ENCODE data around the gene CTNNA3.

CTNNA3 gene

DNA sequence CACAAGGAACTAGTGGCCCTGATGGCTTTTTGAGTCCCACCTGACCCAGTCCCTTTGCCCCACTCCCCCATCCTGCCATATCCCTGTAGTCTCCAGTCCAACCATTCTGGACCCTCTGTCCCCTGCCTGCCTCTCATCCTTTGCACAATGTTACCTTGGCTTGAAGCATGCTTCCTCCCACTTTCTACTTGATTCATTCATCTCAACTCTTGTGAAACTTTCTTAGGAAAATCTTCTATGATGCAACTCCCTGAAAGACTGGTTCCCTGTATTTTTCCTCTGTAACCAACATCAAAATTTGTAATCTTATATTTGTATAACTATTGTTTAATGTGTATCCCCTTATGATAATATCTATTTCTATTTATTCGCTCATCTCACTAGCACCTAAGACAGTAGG, 618.6 kb downstream of the CTNNA3 start:
- no peak for TF ChIP-seq CTCF (IDR thresholded peaks at IDR 0.05; ENCODE audit: control insufficient read depth, extremely low read depth, insufficient read depth)
- H3K4me3 ChIP-seq (ENCODE audit: low read depth, low read length) = no peak overlapping the region
- DNase-seq (ENCODE audit: low read depth) = no peak

- H3K4me3 ChIP-seq (ENCODE audit: low read depth, low read length) = no peak overlapping the region
- no peak for TF ChIP-seq CTCF (IDR thresholded peaks at IDR 0.05; ENCODE audit: control insufficient read depth, extremely low read depth, insufficient read depth)
- DNase-seq (ENCODE audit: low read depth) = no peak
Measured at GRCh38 chr10:67076144-67076543, 619.9 kb downstream of the CTNNA3 start.

GRCh38 chr10:67075491-67075971, 620.5 kb downstream of the CTNNA3 start:
- H3K4me3 ChIP-seq (ENCODE audit: low read depth, low read length) = no peak overlapping the region
- no peak for TF ChIP-seq CTCF (IDR thresholded peaks at IDR 0.05; ENCODE audit: control insufficient read depth, extremely low read depth, insufficient read depth)
- no peak for DNase-seq (ENCODE audit: low read depth)

GRCh38 chr10:67072654-67073053, 623.3 kb downstream of the CTNNA3 start:
- H3K4me3 ChIP-seq (ENCODE audit: low read depth, low read length) = no peak overlapping the region
- DNase-seq (ENCODE audit: low read depth) = no peak
- no peak for TF ChIP-seq CTCF (IDR thresholded peaks at IDR 0.05; ENCODE audit: control insufficient read depth, extremely low read depth, insufficient read depth)

- TF ChIP-seq CTCF (IDR thresholded peaks at IDR 0.05; ENCODE audit: control insufficient read depth, extremely low read depth, insufficient read depth) = no peak
- DNase-seq (ENCODE audit: low read depth) = no peak
- H3K4me3 ChIP-seq (ENCODE audit: low read depth, low read length) = no peak overlapping the region
Measured at GRCh38 chr10:67050415-67050814, 645.6 kb downstream of the CTNNA3 start.

DNA sequence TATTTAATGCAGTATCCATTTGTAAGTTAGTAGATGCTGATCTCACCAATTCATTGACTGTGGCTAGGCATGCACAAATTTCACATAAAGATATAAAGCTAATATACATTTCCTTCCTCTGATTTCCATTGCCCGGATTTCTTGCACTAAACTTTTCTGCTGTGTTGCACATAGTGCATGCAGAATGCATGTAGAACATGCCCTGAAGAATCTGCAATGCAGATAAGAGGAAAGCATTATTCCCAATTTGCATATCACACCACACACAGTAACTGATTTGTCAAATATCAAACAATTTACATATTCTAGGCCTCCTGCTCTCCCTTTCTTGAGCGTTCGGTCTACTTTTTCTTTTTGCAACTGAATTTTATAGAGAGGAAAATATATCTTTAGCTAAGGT, 646.0 kb downstream of the CTNNA3 start:
- no peak overlapping the region for H3K4me3 ChIP-seq (ENCODE audit: low read depth, low read length)
- no peak for TF ChIP-seq CTCF (IDR thresholded peaks at IDR 0.05; ENCODE audit: control insufficient read depth, extremely low read depth, insufficient read depth)
- DNase-seq (ENCODE audit: low read depth) = no peak

GRCh38 chr10:67046507-67046906, 649.5 kb downstream of the CTNNA3 start:
- no peak for DNase-seq (ENCODE audit: low read depth)

More at GRCh38 chr10:67046507-67046906, 649.5 kb downstream of the CTNNA3 start:
- TF ChIP-seq CTCF (IDR thresholded peaks at IDR 0.05; ENCODE audit: control insufficient read depth, extremely low read depth, insufficient read depth) = no peak
- H3K4me3 ChIP-seq (ENCODE audit: low read depth, low read length) = no peak overlapping the region

Data from LNCaP clone FGC (cell line).